ENCODE data around the gene SSTR3. TPM values are rescaled to one million over a fixed set of nuclear protein-coding genes. Genes with fewer than 3 reads are reported as not detected.

The SSTR3 gene
- total and polyA plus RNA-seq, 2 of the 13 experiments (the other 11 are each of a cell fraction or from before 2014, with no cell fraction given), result 0.08 to 0.64 TPM

- no peak for TF ChIP-seq ZBTB34 (CRISPR knock-in tag; IDR thresholded peaks at IDR 0.05)
- no peak for TF ChIP-seq ZNF205 (CRISPR knock-in tag; IDR thresholded peaks at IDR 0.05)
- no peak for TF ChIP-seq ZNF138 (CRISPR knock-in tag; IDR thresholded peaks at IDR 0.05; ENCODE audit: low read depth)
- TF ChIP-seq AKNA (CRISPR knock-in tag; IDR thresholded peaks at IDR 0.05; ENCODE audit: borderline replicate concordance), result no peak
- TF ChIP-seq FOXJ3 (CRISPR knock-in tag; IDR thresholded peaks at IDR 0.05; ENCODE audit: borderline replicate concordance), result no peak
- TF ChIP-seq ZNF407 (CRISPR knock-in tag; IDR thresholded peaks at IDR 0.05; ENCODE audit: not compliant biosample characterization), result no peak
- no peak for TF ChIP-seq BCL6 (CRISPR knock-in tag; IDR thresholded peaks at IDR 0.05)
- no peak for TF ChIP-seq ZNF770 (CRISPR knock-in tag; IDR thresholded peaks at IDR 0.05)
- 0 out of 2 replicates have a peak, but pooled peaks have one; percentile 16 for TF ChIP-seq PHF21A (CRISPR knock-in tag; IDR thresholded peaks at IDR 0.05)
Observed at GRCh38 chr22:37178350-37179125, 33.7 kb downstream of the SSTR3 start (continued).
